Endothelial cell of umbilical vein (primary cell): ENCODE results near the gene BIN2. TPM values are rescaled to one million over a fixed set of nuclear protein-coding genes. Genes with fewer than 3 reads are reported as not detected.

ENCODE experiments used
- BruUV-seq: library from RNA; stranded (reverse); fragments of 400-500 nt; replicated peaks from 2 replicates; lab custom pipeline; 2021; lab: Mats Ljungman, UMichigan
- CTCF ChIA-PET: fragments of 300-600, 350-600 bp; sonication (Branson Sonifier 250); formaldehyde crosslinking; loops from one replicate; lab custom pipeline; 2021; ENCODE audit warnings: antibody characterized with exemption, inconsistent platforms; lab: Charles Lee
- POLR2A ChIA-PET: fragments of 300-600, 350-600 bp; sonication (Branson Sonifier 250); formaldehyde crosslinking; loops from one replicate; lab custom pipeline; 2021; ENCODE audit warnings: antibody characterized with exemption, inconsistent platforms; lab: Charles Lee
- DNase-seq: peaks from one replicate; pipeline ENCODE4 v3.0.0-alpha.2; 2011; ENCODE audit warnings: low read depth, low spot score
- FAIRE-seq: peaks from 2 replicates; lab custom pipeline; 2011; peaks lifted over from hg19 to GRCh38; lab: Jason Lieb, UNC
- H2AFZ ChIP-seq: 2 replicates; pipeline ENCODE4 v1.6.0; 2012; ENCODE audit warnings: low read depth, low read length, control low read depth, inconsistent platforms
- H3K27ac ChIP-seq: 2 replicates; pipeline ENCODE4 v1.5.1; 2011; ENCODE audit warnings: low read depth, mild to moderate bottlenecking, control low read depth, low read length, moderate library complexity; ENCODE audit not compliant: insufficient read depth
- H3K27me3 ChIP-seq, 2 experiments: 2 replicates each; pipeline versions ENCODE4 v1.6.0 to v1.6.1; 2011; ENCODE audit warnings: low read length in 2 of 2, mixed read lengths in 1 of 2; ENCODE audit not compliant: control insufficient read depth in 2 of 2, insufficient read depth in 2 of 2
- H3K36me3 ChIP-seq, 2 experiments: 2 replicates in 1 of 2; 3 replicates in 1 of 2; pipeline ENCODE4 v1.5.1; 2011; ENCODE audit warnings: low read length in 2 of 2, mild to moderate bottlenecking in 1 of 2, moderate library complexity in 1 of 2; ENCODE audit not compliant: control insufficient read depth in 2 of 2, insufficient read depth in 2 of 2; ENCODE audit errors: extremely low read depth in 1 of 2
- H3K4me1 ChIP-seq: 3 replicates; pipeline ENCODE4 v1.5.1; 2011; ENCODE audit warnings: mild to moderate bottlenecking, low read length; ENCODE audit not compliant: control insufficient read depth, insufficient read depth; ENCODE audit errors: extremely low read depth
- H3K4me2 ChIP-seq: 2 replicates; pipeline ENCODE4 v1.6.1; 2011; ENCODE audit warnings: low read length, control low read depth, mixed read lengths; ENCODE audit not compliant: insufficient read depth
- H3K4me3 ChIP-seq, 3 experiments: fragments of 200-600 bp in 1 of 3; sonication (generic), shearing (Covaris generic) in 1 of 3; replicated peaks in 1 of 3; 2 replicates each; pipeline ENCODE4 v1.5.1; 2011 to 2016; ENCODE audit warnings: control low read depth in 3 of 3, low read length in 3 of 3, mild to moderate bottlenecking in 2 of 3, inconsistent platforms in 1 of 3, low read depth in 1 of 3, moderate library complexity in 1 of 3; ENCODE audit not compliant: insufficient read depth in 1 of 3
- H3K79me2 ChIP-seq: 2 replicates; pipeline ENCODE4 v1.6.0; 2012; ENCODE audit warnings: low read length, inconsistent platforms; ENCODE audit not compliant: control insufficient read depth, insufficient read depth
- H3K9ac ChIP-seq: replicated peaks from 2 replicates; pipeline ENCODE3; 2011; ENCODE audit warnings: low read length, control low read depth; ENCODE audit not compliant: insufficient read depth; ENCODE audit errors: extremely low read depth
- H3K9me1 ChIP-seq: replicated peaks from 3 replicates; pipeline ENCODE4 v1.6.0; 2011; ENCODE audit warnings: mild to moderate bottlenecking, low read length; ENCODE audit not compliant: control insufficient read depth, insufficient read depth; ENCODE audit errors: extremely low read depth
- H3K9me3 ChIP-seq: replicated peaks from 2 replicates; pipeline ENCODE4 v1.5.1; 2012; ENCODE audit warnings: low read length, inconsistent platforms; ENCODE audit not compliant: control insufficient read depth, insufficient read depth
- H4K20me1 ChIP-seq: replicated peaks from 2 replicates; pipeline ENCODE3; 2011; ENCODE audit warnings: mild to moderate bottlenecking, low read length; ENCODE audit not compliant: control insufficient read depth, insufficient read depth; ENCODE audit errors: extremely low read depth
- EZH2 ChIP-seq: IDR thresholded peaks from 2 replicates; pipeline ENCODE4 v1.6.1; 2012; ENCODE audit warnings: borderline replicate concordance, low read depth, mild to moderate bottlenecking, moderate library complexity, low read length, inconsistent platforms; ENCODE audit not compliant: severe bottlenecking
- FOS ChIP-seq: IDR thresholded peaks from 2 replicates; pipeline ENCODE4 v1.6.1; 2011; ENCODE audit warnings: mild to moderate bottlenecking, low read length, moderate library complexity, borderline replicate concordance; ENCODE audit not compliant: insufficient read depth
- GATA2 ChIP-seq: IDR thresholded peaks from 2 replicates; pipeline ENCODE4 v1.7.0; 2011; ENCODE audit warnings: low read depth, mild to moderate bottlenecking, moderate library complexity, mixed read lengths, low read length; ENCODE audit not compliant: insufficient read length, insufficient read depth
- JUN ChIP-seq: IDR thresholded peaks from 2 replicates; pipeline ENCODE4 v1.6.1; 2011; ENCODE audit warnings: borderline replicate concordance, low read depth; ENCODE audit not compliant: insufficient read length, insufficient read depth
- MYC ChIP-seq: IDR thresholded peaks from one replicate; pipeline ENCODE4 v1.6.1; 2011; ENCODE audit warnings: mild to moderate bottlenecking, low read depth, low read length
- POLR2A ChIP-seq: IDR thresholded peaks from 2 replicates; pipeline ENCODE4 v1.6.1; 2012; ENCODE audit warnings: low read depth, mild to moderate bottlenecking, control low read depth, low read length
- POLR2AphosphoS5 ChIP-seq: IDR thresholded peaks from 2 replicates; pipeline ENCODE4 v1.6.1; 2012; ENCODE audit warnings: low read depth, mild to moderate bottlenecking, control low read depth, low read length, moderate library complexity; ENCODE audit not compliant: insufficient read depth
- dilution Hi-C: fragments of 300-500 bp; cut with MboI; formaldehyde crosslinking; loops from one replicate; pipeline ENCODE4 v1.15.0; 2019; ENCODE audit warnings: low sequenced_read_pairs; ENCODE audit not compliant: extremely low pct_ligation_motif_present
- intact Hi-C: fragments of 100-400 bp; cut with micrococcal nuclease; formaldehyde crosslinking; loops from one replicate; pipeline ENCODE4 v1.10.0; 2022
- polyA plus RNA-seq, 4 experiments: library from polyadenylated mRNA; depleted of rRNA in 3 of 4; stranded (reverse) in 3 of 4; unstranded in 1 of 4; fragments of >200 nt; gene quantifications; 2 replicates each; pipeline versions ENCODE4 v1.2.1 to v1.2.3, GENCODE V29; 2011 to 2012; ENCODE audit warnings: missing spikeins in 1 of 4
- total RNA-seq: library from RNA; stranded (reverse); gene quantifications from 2 replicates; pipeline ENCODE4 v1.2.3, GENCODE V29; 2021
- TF ChIP-seq, protein P1 (sequence below), 2 donors: IDR thresholded peaks; 1 replicate in 1 of 2; 2 replicates in 1 of 2; pipeline ENCODE4 v1.5.1; 2011; ENCODE audit warnings: low read length in 2 of 2, mild to moderate bottlenecking in 2 of 2, moderate library complexity in 2 of 2, control low read depth in 1 of 2, inconsistent platforms in 1 of 2, low read depth in 1 of 2; ENCODE audit not compliant: insufficient read depth in 1 of 2; ENCODE audit errors: extremely low read depth in 1 of 2
- TF ChIP-seq, protein P2 (sequence below): IDR thresholded peaks from 2 replicates; pipeline ENCODE4 v1.6.1; 2011; ENCODE audit not compliant: insufficient read depth, insufficient read length

BIN2 gene
- total and polyA plus RNA-seq, 2 donors (not counting 3 experiments of a cell fraction or from before 2014, with no cell fraction given) = not detected

DNA sequence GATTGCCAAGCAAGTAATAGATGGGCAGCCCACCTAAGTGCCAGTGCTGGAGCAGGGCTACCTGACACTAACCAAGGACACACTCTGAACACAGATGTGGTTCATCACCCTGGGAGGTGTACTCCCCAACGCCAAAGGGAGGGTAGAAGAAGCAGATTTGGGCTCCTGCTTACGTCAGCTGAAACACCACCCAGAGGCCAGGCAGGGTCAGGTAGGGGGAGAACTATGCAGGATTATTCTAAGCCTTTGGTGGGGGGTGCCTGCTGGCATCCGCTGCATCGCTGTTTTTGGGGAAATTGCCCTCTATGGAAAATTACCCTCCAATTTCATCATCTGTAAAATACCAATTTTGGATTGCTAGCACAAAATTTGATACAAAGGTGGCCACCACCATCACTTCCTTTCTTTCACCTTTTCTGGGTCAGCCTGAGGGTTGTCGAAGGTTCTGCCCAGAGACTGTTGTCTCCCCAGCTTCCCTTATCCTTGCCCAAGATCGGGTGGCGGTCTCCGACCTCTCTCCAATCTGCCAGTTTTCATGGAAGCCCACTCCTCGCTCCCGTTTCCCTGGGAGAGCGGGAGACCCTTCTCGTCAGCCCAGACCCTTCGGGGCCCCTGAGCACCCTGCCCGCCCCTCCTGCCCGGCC lies 535 bp downstream of the BIN2 start:
- TF ChIP-seq, protein P1, sequence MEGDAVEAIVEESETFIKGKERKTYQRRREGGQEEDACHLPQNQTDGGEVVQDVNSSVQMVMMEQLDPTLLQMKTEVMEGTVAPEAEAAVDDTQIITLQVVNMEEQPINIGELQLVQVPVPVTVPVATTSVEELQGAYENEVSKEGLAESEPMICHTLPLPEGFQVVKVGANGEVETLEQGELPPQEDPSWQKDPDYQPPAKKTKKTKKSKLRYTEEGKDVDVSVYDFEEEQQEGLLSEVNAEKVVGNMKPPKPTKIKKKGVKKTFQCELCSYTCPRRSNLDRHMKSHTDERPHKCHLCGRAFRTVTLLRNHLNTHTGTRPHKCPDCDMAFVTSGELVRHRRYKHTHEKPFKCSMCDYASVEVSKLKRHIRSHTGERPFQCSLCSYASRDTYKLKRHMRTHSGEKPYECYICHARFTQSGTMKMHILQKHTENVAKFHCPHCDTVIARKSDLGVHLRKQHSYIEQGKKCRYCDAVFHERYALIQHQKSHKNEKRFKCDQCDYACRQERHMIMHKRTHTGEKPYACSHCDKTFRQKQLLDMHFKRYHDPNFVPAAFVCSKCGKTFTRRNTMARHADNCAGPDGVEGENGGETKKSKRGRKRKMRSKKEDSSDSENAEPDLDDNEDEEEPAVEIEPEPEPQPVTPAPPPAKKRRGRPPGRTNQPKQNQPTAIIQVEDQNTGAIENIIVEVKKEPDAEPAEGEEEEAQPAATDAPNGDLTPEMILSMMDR (IDR thresholded peaks at IDR 0.05; ENCODE audit: extremely low read depth in 1 of 2, insufficient read depth in 1 of 2, low read depth in 1 of 2, low read length in 2 of 2) = no peak
- TF ChIP-seq, protein P2, sequence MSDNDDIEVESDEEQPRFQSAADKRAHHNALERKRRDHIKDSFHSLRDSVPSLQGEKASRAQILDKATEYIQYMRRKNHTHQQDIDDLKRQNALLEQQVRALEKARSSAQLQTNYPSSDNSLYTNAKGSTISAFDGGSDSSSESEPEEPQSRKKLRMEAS = no peak
- TF ChIP-seq FOS (no peak), MYC (no peak), EZH2 (no peak), GATA2 (no peak), POLR2AphosphoS5 (no peak), JUN (no peak), POLR2A (no peak)
- Histone ChIP-seq H4K20me1 (no peaks in the 10 kb centered on the region), H3K4me1 (no peaks in the 10 kb centered on the region), H3K9me1 (no peaks in the 10 kb centered on the region), H2AFZ (no peak overlapping the region), H3K9ac (no peak overlapping the region), H3K36me3 (no peaks in the 10 kb centered on the region), H3K4me2 (no peak overlapping the region), H3K79me2 (no peaks in the 10 kb centered on the region), H3K27ac (no peak overlapping the region), H3K27me3 (peaks cover 0 to 2% of the 10 kb centered on the region in 2 experiments), H3K4me3 (no peak overlapping the region), H3K9me3 (no peaks in the 10 kb centered on the region)
- ChIA-PET CTCF (no interaction called here), POLR2A (no interaction called here)
- dilution Hi-C loops = no loop called here
- no TSS peak for BruUV-seq
- DNase-seq (no peak), FAIRE-seq (no peak)
- intact Hi-C loops = no loop called here
